Astrocyte of the spinal cord (primary cell): Measurements from ENCODE around the gene PTPN13.

Source experiments
- DNase-seq: peaks from one replicate; pipeline ENCODE4 v3.0.0; 2011; ENCODE audit warnings: low read depth, low spot score
- H3K4me3 ChIP-seq: 2 replicates; pipeline ENCODE4 v1.5.1; 2011; ENCODE audit warnings: low read depth, mild to moderate bottlenecking, low read length, moderate library complexity
- CTCF ChIP-seq: IDR thresholded peaks from 2 replicates; pipeline ENCODE4 v1.5.1; 2012; ENCODE audit warnings: low read depth, mild to moderate bottlenecking, low read length, inconsistent platforms
- in situ Hi-C: cut with HindIII; loops from 2 replicates; pipeline ENCODE4 v1.10.0; 2017; ENCODE audit warnings: low sequenced_read_pairs

PTPN13 gene

DNA sequence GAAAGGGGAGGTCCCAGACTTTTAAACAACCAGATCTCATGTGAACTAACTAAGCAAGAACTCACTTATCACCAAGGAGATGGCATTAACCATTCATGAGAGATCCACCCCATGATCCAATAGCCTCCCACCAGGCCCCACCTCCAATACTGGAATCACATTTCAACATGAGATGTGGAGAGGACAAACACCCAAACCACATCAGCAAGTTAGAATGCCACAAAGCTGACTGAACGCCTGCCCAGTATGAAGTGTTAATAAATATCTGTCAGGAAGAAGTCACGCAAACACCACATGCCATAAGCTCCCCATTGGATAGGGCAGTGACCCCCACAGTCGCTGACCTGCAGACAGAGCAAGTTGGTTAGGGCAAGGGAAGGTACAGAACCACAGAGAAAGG lies 240.8 kb downstream of the PTPN13 start:
- in situ Hi-C loops, result no loop called here

DNA sequence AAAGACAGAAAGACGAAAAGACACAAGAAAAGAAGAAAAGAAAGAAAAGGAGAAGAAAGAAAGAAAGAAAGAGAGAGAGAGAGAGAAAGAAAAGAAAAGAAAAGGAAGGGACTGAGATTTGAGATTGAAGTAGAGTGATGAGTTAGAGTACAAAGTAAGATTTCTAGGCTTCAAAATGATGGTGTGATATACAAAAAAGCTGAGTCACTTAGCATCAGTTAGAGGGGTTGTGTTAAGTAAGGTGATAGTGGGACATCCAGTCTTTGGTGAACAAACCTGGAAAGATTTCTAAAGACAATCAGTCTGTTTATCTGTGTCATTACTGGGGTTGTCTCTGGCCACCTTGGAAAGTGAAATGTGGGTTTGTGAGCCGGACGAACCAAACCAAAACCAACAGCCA lies 241.6 kb downstream of the PTPN13 start:
- H3K4me3 ChIP-seq, result no peak overlapping the region
- in situ Hi-C loops, result no loop called here
- TF ChIP-seq CTCF, result no peak
- DNase-seq, result no peak

More for the DNA sequence above, 240.8 kb downstream of the PTPN13 start:
- peak; percentile 70 for DNase-seq
- no peak overlapping the region for H3K4me3 ChIP-seq
- TF ChIP-seq CTCF, result no peak

- in situ Hi-C loops, result no loop called here
- no peak for DNase-seq
- no peak overlapping the region for H3K4me3 ChIP-seq
- TF ChIP-seq CTCF, result no peak
Measured at GRCh38 chr4:86837691-86838503, 243.8 kb downstream of the PTPN13 start.

- no peak overlapping the region for H3K4me3 ChIP-seq
- no peak for TF ChIP-seq CTCF
- no peak for DNase-seq
- in situ Hi-C loops, result no loop called here
Measured at GRCh38 chr4:86840858-86841257, 246.7 kb downstream of the PTPN13 start.

DNA sequence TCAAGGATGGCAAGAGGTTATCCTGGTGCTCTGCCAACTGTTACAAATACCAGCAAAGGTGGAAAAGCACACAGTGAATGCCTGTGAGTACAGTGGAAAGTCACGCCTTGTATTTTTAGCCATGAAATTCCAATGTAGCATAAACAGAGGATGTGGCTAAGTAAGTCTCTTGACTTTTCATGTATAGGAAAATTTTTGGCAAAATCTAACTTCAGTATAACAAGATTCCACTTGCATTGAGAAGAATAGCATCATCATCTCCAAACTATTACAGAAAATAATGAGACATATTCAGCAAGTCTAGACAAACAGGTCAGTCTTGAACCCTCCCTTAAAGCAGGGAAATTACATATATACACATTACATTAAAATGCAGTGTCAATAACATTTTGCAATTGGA lies 247.2 kb downstream of the PTPN13 start:
- no peak overlapping the region for H3K4me3 ChIP-seq
- no peak for DNase-seq
- in situ Hi-C loops, result no loop called here
- TF ChIP-seq CTCF, result no peak

DNA sequence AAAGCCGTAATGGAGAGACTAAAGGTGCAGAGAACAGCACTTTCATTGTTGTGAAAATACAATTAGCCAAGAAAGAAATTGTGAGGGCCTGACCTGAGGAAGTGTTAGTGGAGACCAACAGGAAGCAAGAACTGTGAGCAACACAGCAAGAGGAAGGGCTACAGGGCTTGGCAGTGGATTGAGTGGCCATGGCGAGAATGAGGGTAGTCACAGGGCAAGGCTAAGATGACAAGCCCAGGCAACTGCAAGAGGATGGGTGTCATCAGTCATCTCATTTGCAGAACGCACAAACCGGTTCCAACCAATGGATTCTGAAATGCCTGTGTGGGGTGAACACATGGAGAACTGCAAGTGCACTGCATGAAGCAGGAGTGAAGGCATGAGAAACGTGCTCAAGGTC lies 251.5 kb downstream of the PTPN13 start:
- no peak for TF ChIP-seq CTCF
- in situ Hi-C loops, result no loop called here

GRCh38 chr4:86846921-86847320 lies 252.8 kb downstream of the PTPN13 start:
- in situ Hi-C loops, result no loop called here
- peak; percentile 49 for DNase-seq
- TF ChIP-seq CTCF, result no peak
- H3K4me3 ChIP-seq, result no peak overlapping the region

More for the DNA sequence above, 251.5 kb downstream of the PTPN13 start:
- no peak for DNase-seq
- H3K4me3 ChIP-seq, result no peak overlapping the region
